Breast epithelium (tissue), 4 donors: Measurements from ENCODE around the gene RFX1. TPM values are rescaled to one million over a fixed set of nuclear protein-coding genes. Genes with fewer than 3 reads are reported as not detected.

Experiments used
- DNase-seq, 2 donors: peaks; one replicate each; pipeline ENCODE4 v3.0.0-alpha.2; 2019; ENCODE audit warnings: low spot score in 2 of 2
- H3K27ac ChIP-seq, 2 donors: fragments of 200-600 bp; sonication (generic) in 1 of 2; one replicate each; pipeline ENCODE4 v1.5.1; 2016 to 2019; ENCODE audit warnings: mild to moderate bottlenecking in 1 of 2
- H3K27me3 ChIP-seq, 2 donors: fragments of 200-600 bp; sonication (generic) in 1 of 2; one replicate each; pipeline versions ENCODE4 v1.5.1 to v1.6.0; 2017 to 2019; ENCODE audit warnings: control low read depth in 1 of 2, mild to moderate bottlenecking in 1 of 2
- H3K36me3 ChIP-seq: fragments of 200-600 bp; one replicate; pipeline ENCODE4 v1.5.1; 2019
- H3K4me1 ChIP-seq, 2 donors: fragments of 200-600 bp; sonication (generic); one replicate each; pipeline ENCODE4 v1.5.1; 2016 to 2019; ENCODE audit warnings: control low read depth in 1 of 2
- H3K4me3 ChIP-seq, 3 donors: fragments of 200-600 bp; sonication (generic); 1 replicate in 2 of 3; 2 replicates in 1 of 3; pipeline ENCODE4 v1.5.1; 2016 to 2019; ENCODE audit warnings: mild to moderate bottlenecking in 3 of 3, moderate library complexity in 2 of 3
- H3K9me3 ChIP-seq, 2 donors: fragments of 200-600 bp; sonication (generic) in 1 of 2; one replicate each; pipeline ENCODE4 v1.5.1; 2016 to 2019; ENCODE audit warnings: control low read depth in 1 of 2
- POLR2A ChIP-seq: fragments of 450-650 bp; IDR thresholded peaks from one replicate; pipeline ENCODE4 v1.6.1; 2016; ENCODE audit warnings: antibody characterized with exemption, mild to moderate bottlenecking, moderate library complexity
- POLR2AphosphoS5 ChIP-seq, 3 donors: sonication (generic); formaldehyde crosslinking; IDR thresholded peaks; one replicate each; pipeline ENCODE4 v1.6.1; 2017; ENCODE audit warnings: antibody characterized with exemption in 3 of 3
- intact Hi-C: fragments of 100-400 bp; cut with DNase I; formaldehyde crosslinking; loops from one replicate; pipeline ENCODE4 v1.15.1; 2023; ENCODE audit warnings: low total_unique reads
- total RNA-seq, 3 donors: library from RNA; depleted of rRNA; stranded (reverse); fragments of >200 nt; gene quantifications; one replicate each; pipeline ENCODE4 v1.1.0, GENCODE V29; 2016
- TF ChIP-seq, protein P1 (sequence below), 3 donors: fragments of 450-650 bp; IDR thresholded peaks; one replicate each; pipeline ENCODE4 v1.5.1; 2016 to 2017; ENCODE audit warnings: antibody characterized with exemption in 3 of 3, mild to moderate bottlenecking in 3 of 3, moderate library complexity in 3 of 3

RFX1 gene
- total RNA-seq = 1 to 10 TPM; 2.6 to 3.7 (median 3.6) TPM

DNA sequence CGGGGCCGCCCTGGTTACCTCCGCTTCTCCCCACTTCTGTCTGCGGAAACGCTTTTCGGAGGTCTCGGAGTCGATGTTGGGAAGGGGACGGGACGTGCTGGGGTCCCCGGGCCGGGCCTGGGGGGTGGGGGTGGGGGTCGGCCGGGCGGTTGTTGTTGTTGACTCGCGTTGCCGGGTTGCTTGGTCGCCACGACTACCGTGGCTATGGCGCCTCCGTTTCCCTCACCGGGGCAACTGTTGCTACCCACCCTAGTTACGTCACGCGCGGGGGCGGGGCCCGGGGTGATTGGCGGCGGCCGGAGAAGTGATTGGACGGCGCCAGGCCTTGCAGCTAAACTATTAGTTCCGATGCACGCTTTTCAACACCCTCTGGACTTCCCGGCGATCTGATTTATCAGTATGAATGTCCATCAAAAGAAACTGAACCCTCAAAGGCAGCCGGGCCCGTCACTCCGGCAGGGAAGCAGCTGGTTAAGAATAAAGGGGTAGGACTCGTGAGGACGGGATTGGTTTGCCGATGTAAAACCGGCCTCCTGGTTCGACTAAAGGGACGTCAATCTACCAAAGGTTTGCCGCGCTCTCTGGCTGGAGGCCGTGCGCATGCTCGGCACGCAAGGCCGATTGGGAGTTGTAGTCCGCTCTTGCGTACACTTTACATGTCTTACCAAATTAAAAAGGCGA, at the start of gene RFX1:
TSS of gene RFX1 (minus strand) at position 236 of the 681 bp plus-strand sequence. CDS start 12,477 bp downstream, outside the sequence.
- TF ChIP-seq POLR2A = no peak
- TF ChIP-seq POLR2AphosphoS5 (IDR thresholded peaks at IDR 0.05) = no peak
- TF ChIP-seq, protein P1, sequence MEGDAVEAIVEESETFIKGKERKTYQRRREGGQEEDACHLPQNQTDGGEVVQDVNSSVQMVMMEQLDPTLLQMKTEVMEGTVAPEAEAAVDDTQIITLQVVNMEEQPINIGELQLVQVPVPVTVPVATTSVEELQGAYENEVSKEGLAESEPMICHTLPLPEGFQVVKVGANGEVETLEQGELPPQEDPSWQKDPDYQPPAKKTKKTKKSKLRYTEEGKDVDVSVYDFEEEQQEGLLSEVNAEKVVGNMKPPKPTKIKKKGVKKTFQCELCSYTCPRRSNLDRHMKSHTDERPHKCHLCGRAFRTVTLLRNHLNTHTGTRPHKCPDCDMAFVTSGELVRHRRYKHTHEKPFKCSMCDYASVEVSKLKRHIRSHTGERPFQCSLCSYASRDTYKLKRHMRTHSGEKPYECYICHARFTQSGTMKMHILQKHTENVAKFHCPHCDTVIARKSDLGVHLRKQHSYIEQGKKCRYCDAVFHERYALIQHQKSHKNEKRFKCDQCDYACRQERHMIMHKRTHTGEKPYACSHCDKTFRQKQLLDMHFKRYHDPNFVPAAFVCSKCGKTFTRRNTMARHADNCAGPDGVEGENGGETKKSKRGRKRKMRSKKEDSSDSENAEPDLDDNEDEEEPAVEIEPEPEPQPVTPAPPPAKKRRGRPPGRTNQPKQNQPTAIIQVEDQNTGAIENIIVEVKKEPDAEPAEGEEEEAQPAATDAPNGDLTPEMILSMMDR (IDR thresholded peaks at IDR 0.05) = no peak
- intact Hi-C loops = no loop called here
- Histone ChIP-seq H3K27me3 (no peaks in the 10 kb centered on the region), H3K4me3 (peak within 1 kb of the TSS; percentile 76 to 88 (median 78)), H3K4me1 (peaks cover 0 to 21% of the 10 kb centered on the region in 2 donors), H3K27ac (peak within 1 kb of the TSS; percentile 99 to 100), H3K9me3 (no peaks in the 10 kb centered on the region), H3K36me3 (no peaks in the 10 kb centered on the region)
- peak; percentile 100 for DNase-seq

DNA sequence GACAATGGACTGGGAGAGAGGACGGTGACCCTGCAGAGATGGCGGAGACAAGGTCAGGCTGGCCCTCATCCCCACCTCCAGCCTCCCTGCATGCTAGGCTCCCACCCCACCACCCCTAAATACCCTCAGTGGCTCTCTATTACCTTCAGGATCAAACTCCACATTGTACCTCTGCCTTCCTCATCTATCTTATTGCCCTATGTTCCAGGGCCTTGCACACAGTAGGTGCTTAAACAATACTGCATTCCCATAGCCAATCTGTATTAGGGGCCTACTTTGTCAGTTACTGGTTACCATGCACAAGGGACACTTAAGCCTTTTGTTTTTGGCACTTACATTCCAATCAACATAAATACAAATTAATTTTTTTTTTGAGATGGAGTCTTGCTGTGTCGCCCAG, 49.3 kb upstream of the RFX1 start:
- Histone ChIP-seq H3K27me3 (no peaks in the 10 kb centered on the region), H3K9me3 (peaks cover 0 to 8% of the 10 kb centered on the region in 2 donors)
- intact Hi-C loops = no loop called here

DNA sequence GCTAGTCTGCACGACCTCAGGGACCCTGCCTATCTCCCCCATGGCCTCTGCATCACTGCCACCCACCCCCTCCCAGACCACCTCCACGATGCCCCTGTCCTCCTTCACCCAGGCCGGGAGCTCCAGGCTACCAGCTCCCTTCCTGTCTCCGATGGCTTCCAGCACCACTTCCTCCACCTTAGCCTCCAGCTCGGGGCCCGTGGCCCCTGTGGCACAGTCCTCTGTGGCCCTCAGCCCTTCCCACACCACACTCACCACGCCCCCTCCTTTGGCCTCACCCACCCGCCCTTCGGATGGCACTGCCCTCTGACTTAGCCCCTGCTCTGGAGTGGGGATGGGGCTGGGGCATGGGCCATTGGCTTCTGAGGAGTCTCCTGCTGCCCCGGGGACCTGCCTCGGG, 48.6 kb upstream of the RFX1 start:
- Histone ChIP-seq H3K27ac (no peak overlapping the region), H3K9me3 (peaks cover 0 to 8% of the 10 kb centered on the region in 2 donors), H3K4me1 (peaks cover 5 to 6% of the 10 kb centered on the region in 2 donors), H3K27me3 (no peaks in the 10 kb centered on the region), H3K36me3 (no peaks in the 10 kb centered on the region), H3K4me3 (no peak overlapping the region)
- no peak for TF ChIP-seq POLR2AphosphoS5 (IDR thresholded peaks at IDR 0.05)
- no peak for TF ChIP-seq POLR2A
- TF ChIP-seq, protein P1 (IDR thresholded peaks at IDR 0.05) = no peak
- no peak for DNase-seq
- intact Hi-C loops = no loop called here

More for the DNA sequence above, 49.3 kb upstream of the RFX1 start:
- no peak overlapping the region for H3K4me3 ChIP-seq
- TF ChIP-seq, protein P1 (IDR thresholded peaks at IDR 0.05) = no peak
- TF ChIP-seq POLR2A (no peak), POLR2AphosphoS5 (IDR thresholded peaks at IDR 0.05) (no peak)
- H3K4me1 ChIP-seq = peaks cover 5 to 6% of the 10 kb centered on the region in 2 donors
- no peak for DNase-seq
- H3K36me3 ChIP-seq = no peaks in the 10 kb centered on the region
- H3K27ac ChIP-seq = no peak overlapping the region

DNA sequence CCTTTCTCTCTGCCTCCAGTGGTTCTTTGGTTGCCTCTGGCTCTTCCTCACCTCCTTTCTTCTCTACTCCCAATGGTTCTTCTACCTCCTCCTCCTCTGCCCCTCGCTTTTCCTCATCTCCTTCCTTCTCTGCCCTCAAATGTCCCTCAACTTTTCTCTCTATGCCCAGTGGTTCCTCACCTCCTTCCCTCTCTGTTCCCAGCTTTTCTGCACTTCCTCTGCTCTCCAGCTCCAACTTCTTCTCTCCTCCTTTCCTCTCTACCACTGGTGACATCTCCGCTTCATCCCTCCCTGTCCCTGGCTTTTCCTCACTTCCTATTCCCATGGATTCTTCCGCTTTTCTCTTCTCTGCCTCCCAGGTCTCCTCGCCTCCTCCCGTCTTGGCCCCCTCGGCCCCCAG, 48.0 kb upstream of the RFX1 start:
- no peaks in the 10 kb centered on the region for H3K27me3 ChIP-seq
- intact Hi-C loops = no loop called here
- no peaks in the 10 kb centered on the region for H3K36me3 ChIP-seq
- H3K4me3 ChIP-seq = no peak overlapping the region
- TF ChIP-seq, protein P1 (IDR thresholded peaks at IDR 0.05) = no peak
- TF ChIP-seq POLR2AphosphoS5 (IDR thresholded peaks at IDR 0.05) (no peak), POLR2A (no peak)
- peaks cover 5 to 6% of the 10 kb centered on the region in 2 donors for H3K4me1 ChIP-seq
- DNase-seq = no peak
- H3K9me3 ChIP-seq = peaks cover 0 to 8% of the 10 kb centered on the region in 2 donors
- no peak overlapping the region for H3K27ac ChIP-seq

DNA sequence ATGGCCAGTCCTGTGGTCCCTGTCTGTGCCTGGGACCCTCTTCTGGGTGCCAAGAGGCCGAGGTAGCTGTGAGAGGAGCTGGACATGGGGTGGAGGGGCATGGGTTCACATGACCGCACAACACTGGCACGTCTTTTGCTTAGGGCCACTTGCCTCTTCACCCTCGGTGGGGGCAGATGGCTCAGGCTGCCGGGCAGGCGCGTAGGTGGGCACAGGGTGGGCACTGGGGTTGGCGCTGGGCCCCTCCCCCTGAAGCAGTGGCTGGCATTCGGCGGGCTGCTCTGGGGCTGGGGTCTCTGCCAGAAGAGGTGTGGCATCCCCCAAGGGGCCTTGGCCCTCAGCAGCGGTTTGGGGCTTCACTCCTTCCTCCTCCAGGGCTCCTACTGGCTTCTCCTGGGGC, 47.4 kb upstream of the RFX1 start:
- TF ChIP-seq, protein P1 (IDR thresholded peaks at IDR 0.05) = no peak
- no peak for TF ChIP-seq POLR2AphosphoS5 (IDR thresholded peaks at IDR 0.05)
- no peak for TF ChIP-seq POLR2A
- intact Hi-C loops = no loop called here

More for the DNA sequence above, 47.4 kb upstream of the RFX1 start:
- Histone ChIP-seq H3K4me3 (no peak overlapping the region), H3K36me3 (no peaks in the 10 kb centered on the region), H3K27ac (no peak overlapping the region), H3K9me3 (peaks cover 0 to 8% of the 10 kb centered on the region in 2 donors), H3K4me1 (peaks cover 5 to 6% of the 10 kb centered on the region in 2 donors), H3K27me3 (no peaks in the 10 kb centered on the region)
- no peak for DNase-seq
